Measurements from ENCODE around the gene EPGN.

DNA sequence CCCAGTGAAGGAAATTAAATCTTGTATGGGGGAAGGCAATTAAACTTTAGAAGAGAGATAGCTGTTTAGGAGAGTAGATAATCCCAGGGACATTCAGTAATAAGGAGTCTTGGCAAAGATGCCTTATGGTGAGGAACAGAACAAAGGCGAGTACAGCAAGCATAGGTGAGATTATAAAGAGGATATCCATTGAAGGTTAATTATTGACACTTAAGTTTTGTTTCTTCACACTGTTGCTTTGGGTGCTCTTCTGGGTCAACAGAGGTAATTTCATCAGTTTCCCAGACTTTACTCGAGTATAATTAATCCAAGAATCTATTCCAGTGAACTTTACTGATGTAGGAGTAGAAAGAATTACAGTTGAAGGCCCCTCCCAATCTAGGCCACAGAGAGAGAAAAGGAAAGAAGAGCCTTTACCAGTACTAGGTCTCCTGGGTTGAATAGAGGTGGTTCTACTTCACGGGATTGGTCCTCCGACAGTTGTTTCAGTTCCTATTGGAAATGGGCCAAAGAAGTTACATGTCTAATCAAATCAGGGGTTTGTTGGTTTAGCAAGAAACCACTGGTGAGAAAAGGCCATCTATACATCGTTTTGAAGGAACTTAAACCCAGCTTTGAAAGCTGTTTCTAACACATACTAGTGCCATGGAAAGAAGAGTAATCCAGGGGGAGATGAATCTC is 27.2 kb downstream of the EPGN start:
- no peak for TF ChIP-seq POLR2A (IDR thresholded peaks at IDR 0.05)
- TF ChIP-seq, protein P1, sequence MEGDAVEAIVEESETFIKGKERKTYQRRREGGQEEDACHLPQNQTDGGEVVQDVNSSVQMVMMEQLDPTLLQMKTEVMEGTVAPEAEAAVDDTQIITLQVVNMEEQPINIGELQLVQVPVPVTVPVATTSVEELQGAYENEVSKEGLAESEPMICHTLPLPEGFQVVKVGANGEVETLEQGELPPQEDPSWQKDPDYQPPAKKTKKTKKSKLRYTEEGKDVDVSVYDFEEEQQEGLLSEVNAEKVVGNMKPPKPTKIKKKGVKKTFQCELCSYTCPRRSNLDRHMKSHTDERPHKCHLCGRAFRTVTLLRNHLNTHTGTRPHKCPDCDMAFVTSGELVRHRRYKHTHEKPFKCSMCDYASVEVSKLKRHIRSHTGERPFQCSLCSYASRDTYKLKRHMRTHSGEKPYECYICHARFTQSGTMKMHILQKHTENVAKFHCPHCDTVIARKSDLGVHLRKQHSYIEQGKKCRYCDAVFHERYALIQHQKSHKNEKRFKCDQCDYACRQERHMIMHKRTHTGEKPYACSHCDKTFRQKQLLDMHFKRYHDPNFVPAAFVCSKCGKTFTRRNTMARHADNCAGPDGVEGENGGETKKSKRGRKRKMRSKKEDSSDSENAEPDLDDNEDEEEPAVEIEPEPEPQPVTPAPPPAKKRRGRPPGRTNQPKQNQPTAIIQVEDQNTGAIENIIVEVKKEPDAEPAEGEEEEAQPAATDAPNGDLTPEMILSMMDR (IDR thresholded peaks at IDR 0.05), result no peak

All from vagina (tissue), 2 donors.